ENCODE measurements around the gene NOTCH1.

DNA sequence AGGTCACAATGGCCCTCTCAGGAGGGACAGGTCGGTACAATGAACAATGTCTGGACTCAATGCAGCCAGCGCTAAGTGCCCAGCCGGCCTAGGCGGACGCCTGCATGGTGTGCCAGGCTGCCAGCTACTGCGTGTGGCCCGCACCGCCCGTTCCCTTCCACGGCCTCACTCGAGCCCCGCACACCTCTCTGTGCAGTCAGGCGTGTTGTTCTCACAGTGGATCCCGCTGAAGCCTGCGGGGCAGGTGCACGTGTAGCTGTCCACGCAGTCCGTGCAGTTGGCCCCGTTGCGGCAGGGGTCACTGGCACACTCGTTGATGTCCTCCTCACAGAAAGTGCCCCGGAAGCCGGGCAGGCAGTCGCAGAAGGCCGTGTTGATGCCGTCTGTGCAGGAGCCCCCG lies 36.3 kb downstream of the NOTCH1 start:
- TF ChIP-seq, protein P1, sequence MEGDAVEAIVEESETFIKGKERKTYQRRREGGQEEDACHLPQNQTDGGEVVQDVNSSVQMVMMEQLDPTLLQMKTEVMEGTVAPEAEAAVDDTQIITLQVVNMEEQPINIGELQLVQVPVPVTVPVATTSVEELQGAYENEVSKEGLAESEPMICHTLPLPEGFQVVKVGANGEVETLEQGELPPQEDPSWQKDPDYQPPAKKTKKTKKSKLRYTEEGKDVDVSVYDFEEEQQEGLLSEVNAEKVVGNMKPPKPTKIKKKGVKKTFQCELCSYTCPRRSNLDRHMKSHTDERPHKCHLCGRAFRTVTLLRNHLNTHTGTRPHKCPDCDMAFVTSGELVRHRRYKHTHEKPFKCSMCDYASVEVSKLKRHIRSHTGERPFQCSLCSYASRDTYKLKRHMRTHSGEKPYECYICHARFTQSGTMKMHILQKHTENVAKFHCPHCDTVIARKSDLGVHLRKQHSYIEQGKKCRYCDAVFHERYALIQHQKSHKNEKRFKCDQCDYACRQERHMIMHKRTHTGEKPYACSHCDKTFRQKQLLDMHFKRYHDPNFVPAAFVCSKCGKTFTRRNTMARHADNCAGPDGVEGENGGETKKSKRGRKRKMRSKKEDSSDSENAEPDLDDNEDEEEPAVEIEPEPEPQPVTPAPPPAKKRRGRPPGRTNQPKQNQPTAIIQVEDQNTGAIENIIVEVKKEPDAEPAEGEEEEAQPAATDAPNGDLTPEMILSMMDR (IDR thresholded peaks at IDR 0.05), result no peak
- no peak for TF ChIP-seq POLR2A (IDR thresholded peaks at IDR 0.05)

Measured in thyroid gland (tissue), 4 donors.